GM10248 (cell line): ENCODE data around the gene B3GAT1.
"Not testable (repeated sequence)": the region's sequence is repeated elsewhere in the genome, so short reads cannot be mapped to it uniquely, and the experiment has no call there.

Experiments
- CTCF ChIA-PET: fragments of 300-600 bp; sonication (Branson Sonifier 250); formaldehyde crosslinking; extraction: SDS; loops from one replicate; lab custom pipeline; 2021; ENCODE audit warnings: antibody characterized with exemption; lab: Yijun Ruan, JAX
- POLR2A ChIA-PET: fragments of 350-650 bp; sonication (Branson Sonifier 250); formaldehyde crosslinking; extraction: SDS; loops from one replicate; lab custom pipeline; 2020; ENCODE audit warnings: antibody characterized with exemption; lab: Yijun Ruan, JAX
- DNase-seq: peaks from one replicate; pipeline ENCODE4 v3.0.0; 2012; ENCODE audit errors: extremely low spot score
- TF ChIP-seq, protein P1 (sequence below): IDR thresholded peaks from 2 replicates; pipeline ENCODE4 v1.5.1; 2012; ENCODE audit warnings: mild to moderate bottlenecking, low read depth; ENCODE audit errors: extremely low read depth, missing control alignments, control extremely low read depth

B3GAT1 gene

DNA sequence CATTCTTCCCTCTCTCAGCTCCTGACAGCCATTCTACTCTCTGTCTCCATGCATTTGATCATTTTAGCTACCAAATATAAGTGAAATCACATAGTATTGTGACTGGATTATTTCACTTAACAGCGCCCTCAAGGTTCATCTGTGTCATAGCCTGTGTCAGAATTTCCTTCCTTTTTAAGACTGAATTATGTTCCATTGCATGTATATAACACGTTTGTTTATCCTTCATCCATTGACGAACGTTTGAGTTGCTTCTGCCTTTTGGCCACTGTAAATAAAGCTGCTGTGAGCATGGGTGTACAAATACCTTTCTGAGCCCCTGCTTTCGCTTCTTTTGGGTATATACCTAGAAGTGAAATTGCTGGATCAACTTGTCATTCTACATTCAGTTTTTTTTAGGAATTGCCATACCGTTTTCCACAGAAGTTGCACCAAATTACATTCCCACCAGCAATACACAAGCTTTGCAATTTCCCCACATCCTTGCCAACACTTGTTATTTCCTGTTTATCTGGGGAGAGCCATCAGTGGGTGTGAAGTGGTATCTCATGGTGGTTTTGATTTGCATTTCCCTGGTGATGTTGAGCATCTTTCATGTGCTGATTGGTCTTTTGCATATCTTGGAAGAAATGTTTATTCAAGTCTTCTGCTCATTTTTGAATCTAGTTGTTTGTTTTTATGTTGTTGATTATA is 62.8 kb downstream of the B3GAT1 start:
- CTCF ChIA-PET, result interaction anchor here (1.2 to 2.4 kb wide), 3 partner anchors 10 to 87 kb away, joined by 3 to 9 read pairs (median 4); partner anchors contain the start of gene GLB1L2

DNA sequence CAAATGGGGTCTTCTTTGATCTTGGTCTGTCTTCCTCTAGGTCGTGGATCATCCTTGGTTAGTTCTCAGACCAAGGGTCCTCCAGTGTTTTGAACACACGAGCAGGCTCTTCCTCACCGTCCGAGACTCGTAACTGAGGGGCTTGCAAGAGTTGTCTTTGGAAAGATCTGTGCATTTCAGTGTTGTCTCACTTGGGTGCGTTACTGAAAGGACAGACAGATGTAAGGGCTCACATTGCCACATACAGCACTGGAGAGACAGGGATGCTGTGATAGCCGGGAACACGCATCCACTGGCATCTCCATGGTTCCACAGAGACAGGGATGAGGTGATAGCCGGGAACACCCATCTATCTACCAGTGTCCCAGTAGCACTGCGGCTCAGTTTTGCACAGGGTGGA is 64.6 kb downstream of the B3GAT1 start:
- TF ChIP-seq, protein P1, sequence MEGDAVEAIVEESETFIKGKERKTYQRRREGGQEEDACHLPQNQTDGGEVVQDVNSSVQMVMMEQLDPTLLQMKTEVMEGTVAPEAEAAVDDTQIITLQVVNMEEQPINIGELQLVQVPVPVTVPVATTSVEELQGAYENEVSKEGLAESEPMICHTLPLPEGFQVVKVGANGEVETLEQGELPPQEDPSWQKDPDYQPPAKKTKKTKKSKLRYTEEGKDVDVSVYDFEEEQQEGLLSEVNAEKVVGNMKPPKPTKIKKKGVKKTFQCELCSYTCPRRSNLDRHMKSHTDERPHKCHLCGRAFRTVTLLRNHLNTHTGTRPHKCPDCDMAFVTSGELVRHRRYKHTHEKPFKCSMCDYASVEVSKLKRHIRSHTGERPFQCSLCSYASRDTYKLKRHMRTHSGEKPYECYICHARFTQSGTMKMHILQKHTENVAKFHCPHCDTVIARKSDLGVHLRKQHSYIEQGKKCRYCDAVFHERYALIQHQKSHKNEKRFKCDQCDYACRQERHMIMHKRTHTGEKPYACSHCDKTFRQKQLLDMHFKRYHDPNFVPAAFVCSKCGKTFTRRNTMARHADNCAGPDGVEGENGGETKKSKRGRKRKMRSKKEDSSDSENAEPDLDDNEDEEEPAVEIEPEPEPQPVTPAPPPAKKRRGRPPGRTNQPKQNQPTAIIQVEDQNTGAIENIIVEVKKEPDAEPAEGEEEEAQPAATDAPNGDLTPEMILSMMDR, result no peak

More for the DNA sequence above, 62.8 kb downstream of the B3GAT1 start:
- TF ChIP-seq, protein P1, result peak; percentile 0
- no peak for DNase-seq
- POLR2A ChIA-PET, result no interaction called here

DNA sequence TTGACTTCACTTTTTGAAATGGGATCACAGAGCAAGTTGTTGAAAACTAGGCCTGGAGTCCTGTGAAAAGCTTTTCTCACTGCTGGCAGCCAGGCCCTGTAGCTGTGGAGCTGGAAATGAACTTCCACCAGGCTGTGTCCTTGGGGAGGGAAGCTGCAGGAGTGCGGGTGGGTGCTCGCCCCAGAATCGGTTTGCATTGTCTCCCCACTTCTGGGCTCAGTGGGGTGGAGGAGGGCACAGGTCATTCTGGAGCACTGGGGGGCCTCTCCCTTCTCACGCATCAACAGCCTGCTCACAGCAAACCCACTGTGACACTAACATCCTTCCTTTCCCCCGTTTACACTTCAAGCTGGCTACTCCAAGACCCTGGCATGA is 65.1 kb downstream of the B3GAT1 start:
- POLR2A ChIA-PET, result no interaction called here
- TF ChIP-seq, protein P1, result no peak

More for the DNA sequence above, 64.6 kb downstream of the B3GAT1 start:
- POLR2A ChIA-PET, result no interaction called here
- CTCF ChIA-PET, result no interaction called here
- DNase-seq, result no peak

DNA sequence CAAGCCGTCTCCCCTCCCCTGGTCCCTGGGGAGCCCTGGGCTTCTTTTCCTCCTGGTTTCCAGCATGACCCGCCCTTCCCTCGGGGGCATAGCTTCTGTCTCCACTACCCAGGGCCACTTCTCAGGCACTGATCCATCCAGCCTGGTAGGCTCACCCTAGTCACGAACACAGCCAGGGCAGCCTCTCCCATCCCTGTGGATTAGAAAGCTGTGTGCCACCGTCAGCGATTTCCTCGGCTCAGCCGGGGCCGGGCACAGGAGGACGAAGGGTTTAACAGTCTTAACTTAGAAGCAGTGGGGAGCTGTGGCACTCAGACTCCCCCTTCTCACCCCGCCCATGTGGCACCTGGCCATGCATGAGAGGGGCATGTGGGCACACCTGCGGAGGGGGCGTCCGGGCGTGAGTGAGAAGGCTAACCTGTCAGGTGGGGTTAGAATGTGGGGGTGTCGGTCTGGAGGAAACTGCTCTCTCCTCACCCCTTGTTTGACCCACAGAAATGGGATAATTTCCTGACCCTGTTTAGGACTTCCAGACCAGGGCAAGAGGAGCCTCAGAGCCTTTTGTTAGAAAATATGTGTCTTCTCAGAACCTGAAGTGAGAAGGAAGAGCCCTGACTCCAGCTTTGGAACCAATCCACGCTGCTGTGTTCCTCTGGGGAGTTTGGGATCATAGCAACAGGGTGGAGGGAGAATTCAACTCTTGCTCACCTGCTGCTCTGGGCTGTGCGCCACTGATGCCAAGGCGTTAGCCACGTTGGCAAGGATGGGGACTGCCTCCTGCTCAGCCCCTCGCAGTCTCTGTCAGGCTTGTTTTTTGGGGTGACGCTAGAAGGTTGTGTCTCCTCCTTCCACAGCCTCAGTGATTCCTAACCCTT is 65.7 kb downstream of the B3GAT1 start:
- TF ChIP-seq, protein P1, result no peak
- CTCF ChIA-PET, result no interaction called here
- POLR2A ChIA-PET, result no interaction called here
- DNase-seq, result no peak

More for the DNA sequence above, 65.1 kb downstream of the B3GAT1 start:
- DNase-seq, result no peak
- CTCF ChIA-PET, result no interaction called here

DNA sequence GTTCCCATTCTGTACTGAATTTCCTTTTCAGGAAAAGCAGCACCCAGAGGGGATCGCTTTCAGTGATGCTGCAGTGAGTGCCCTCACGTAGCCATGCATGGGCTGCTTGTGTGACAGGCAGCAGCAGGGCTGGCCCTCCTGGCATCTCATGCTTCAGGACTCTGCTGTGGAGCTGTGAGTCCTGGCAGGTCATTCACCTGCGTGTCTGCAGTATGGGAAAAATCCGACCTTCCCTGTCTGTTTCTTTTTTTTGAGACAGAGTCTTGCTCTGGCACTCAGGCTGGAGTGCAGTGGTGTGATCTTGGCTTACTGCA is 66.8 kb downstream of the B3GAT1 start:
- CTCF ChIA-PET, result no interaction called here
- POLR2A ChIA-PET, result no interaction called here

DNA sequence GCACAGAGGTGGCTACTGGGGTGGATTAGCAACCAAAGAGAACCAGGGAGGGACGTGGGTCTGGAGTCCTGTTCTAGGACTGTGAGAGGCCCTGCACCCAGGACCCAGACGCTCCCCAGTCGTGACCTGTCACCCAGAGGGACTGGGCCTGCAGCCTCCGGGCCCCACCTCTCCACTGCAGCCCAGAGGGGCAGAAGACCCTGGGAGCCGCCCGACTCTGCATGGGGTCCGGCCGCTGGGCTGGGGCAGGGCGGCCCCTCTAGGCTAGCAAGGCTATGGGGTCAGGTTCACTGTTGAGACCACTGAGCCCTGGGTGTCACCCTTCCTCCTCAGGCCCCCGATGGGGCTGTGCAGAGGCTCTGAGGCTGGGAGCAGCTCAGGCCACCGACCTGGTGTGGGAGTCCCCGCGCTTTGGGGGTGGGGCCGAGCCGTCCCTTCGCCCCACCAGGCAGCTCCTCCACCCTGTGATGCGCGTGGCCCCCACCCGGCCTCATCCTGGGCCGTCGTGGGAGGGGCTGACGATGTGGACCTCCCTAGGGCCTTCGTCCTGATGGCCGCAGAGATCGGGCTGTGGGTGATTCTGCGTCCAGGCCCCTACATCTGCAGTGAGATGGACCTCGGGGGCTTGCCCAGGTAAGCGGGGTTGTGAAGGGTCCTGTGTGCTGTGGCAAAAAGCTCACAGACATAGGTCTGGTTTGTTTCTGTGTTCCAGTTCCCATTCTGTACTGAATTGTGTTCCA is 67.4 kb downstream of the B3GAT1 start:
- CTCF ChIA-PET, DNase-seq, POLR2A ChIA-PET: not testable (repeated sequence)

More for the DNA sequence above, 66.8 kb downstream of the B3GAT1 start:
- no peak for DNase-seq
- TF ChIP-seq, protein P1, result no peak

DNA sequence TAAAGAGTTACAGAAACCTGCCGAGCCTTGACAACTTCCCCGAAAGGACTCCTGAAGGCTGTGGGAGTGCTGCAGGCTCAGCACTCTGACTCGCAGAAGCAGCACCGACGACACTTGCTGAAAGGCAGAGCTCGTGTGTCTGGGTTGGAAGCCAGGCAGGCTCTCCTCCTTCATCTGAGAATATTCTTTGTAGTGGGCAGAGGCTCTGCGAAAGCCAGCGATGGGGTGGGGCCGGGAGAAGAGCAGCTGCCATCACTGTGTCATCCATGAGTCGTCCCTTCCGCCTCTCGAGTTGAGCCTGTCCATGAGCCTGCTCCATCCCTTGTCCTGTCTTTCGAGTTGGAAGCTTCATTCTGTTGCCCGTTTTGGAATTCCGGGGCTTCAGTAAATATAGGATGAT is 68.4 kb downstream of the B3GAT1 start:
- DNase-seq, result no peak
- ChIA-PET POLR2A (no interaction called here), CTCF (no interaction called here)
- TF ChIP-seq, protein P1, result no peak
